Activated CD4-positive, alpha-beta memory T cell treated with anti-CD3 and anti-CD28 coated beads for 36 hours (primary cell): ENCODE results near the gene C1QTNF1. TPM values are rescaled to one million over a fixed set of nuclear protein-coding genes. Genes with fewer than 3 reads are reported as not detected.
"Not testable (repeated sequence)": the region's sequence is repeated elsewhere in the genome, so short reads cannot be mapped to it uniquely, and the experiment has no call there.

Experiments
- CTCF ChIA-PET: fragments of 350-600 bp; sonication (Branson Sonifier 250); formaldehyde crosslinking; loops from one replicate; lab custom pipeline; 2021; ENCODE audit warnings: antibody characterized with exemption, inconsistent platforms; lab: Charles Lee
- POLR2A ChIA-PET: fragments of 350-600 bp; sonication (Branson Sonifier 250); formaldehyde crosslinking; loops from one replicate; lab custom pipeline; 2021; ENCODE audit warnings: antibody characterized with exemption; lab: Charles Lee
- DNase-seq: peaks from one replicate; pipeline ENCODE4 v3.0.0-alpha.2; 2020
- H3K27ac Mint-ChIP-seq: one replicate; pipeline ENCODE4 v1.8.0; 2021; ENCODE audit warnings: mixed read lengths
- H3K27me3 Mint-ChIP-seq: one replicate; pipeline ENCODE4 v1.8.0; 2021; ENCODE audit warnings: mixed read lengths
- H3K36me3 Mint-ChIP-seq: one replicate; pipeline ENCODE4 v1.8.0; 2021; ENCODE audit warnings: mixed read lengths
- H3K4me1 Mint-ChIP-seq: one replicate; pipeline ENCODE4 v1.8.0; 2021; ENCODE audit warnings: low read depth, mixed read lengths
- H3K4me3 Mint-ChIP-seq: one replicate; pipeline ENCODE4 v1.8.0; 2021; ENCODE audit warnings: mild to moderate bottlenecking, mixed read lengths
- H3K9me3 Mint-ChIP-seq: one replicate; pipeline ENCODE4 v1.8.0; 2021; ENCODE audit warnings: mixed read lengths
- intact Hi-C: fragments of 100-400 bp; cut with micrococcal nuclease; formaldehyde crosslinking; loops from one replicate; pipeline ENCODE4 v1.15.1; 2023
- total RNA-seq, 2 experiments: library from RNA; stranded (reverse); gene quantifications; one replicate each; pipeline ENCODE4 v1.2.3, GENCODE V29; 2021

Gene C1QTNF1
- total RNA-seq, 2 experiments from 2014 or later = 0.31 to 0.38 TPM

DNA sequence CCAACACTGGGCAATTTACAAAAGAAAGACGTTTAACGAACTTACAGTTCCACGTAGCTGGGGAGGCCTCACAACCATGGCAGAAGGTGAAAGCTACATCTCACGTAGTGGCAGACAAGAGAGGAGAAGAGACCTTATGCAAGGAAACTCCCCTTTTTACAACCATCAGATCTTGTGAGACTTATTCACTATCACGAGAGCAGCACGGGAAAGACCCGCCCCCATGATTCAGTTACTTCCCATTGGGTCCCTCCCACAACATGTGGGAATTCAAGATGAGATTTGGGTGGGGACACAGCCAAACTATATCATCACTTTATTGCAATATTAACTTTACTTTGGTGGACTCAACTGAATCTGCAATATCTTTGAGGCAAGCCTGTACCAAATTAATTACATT is 38.7 kb downstream of the C1QTNF1 start:
- no peak overlapping the region for H3K27ac Mint-ChIP-seq

DNA sequence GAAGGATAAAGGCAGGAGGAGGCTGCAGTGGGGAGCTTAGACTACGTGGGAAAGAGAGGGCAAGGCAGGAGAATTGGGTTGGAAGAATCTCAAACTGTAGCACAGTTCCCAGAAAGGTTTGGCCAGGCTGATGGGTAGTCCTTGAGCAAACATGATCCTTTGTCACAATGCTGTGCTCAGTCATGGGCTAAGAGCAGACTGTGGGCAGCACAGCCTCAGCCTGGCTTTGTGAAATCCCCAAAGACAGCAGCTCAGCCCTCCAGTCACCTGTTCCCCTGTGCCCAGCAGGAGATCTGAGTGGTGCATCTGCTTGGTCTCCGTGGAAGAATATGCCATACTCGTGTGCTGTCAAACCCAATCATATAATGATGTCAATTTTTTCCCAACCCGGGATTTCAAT is 40.1 kb downstream of the C1QTNF1 start:
- CTCF ChIA-PET = interaction anchor here (1.3 to 2.3 kb wide), 4 partner anchors 10 to 328 kb away, joined by 8 to 29 read pairs (median 14); partner anchors contain the start of gene ENGASE
- no peak overlapping the region for H3K4me3 Mint-ChIP-seq

More for the DNA sequence above, 38.7 kb downstream of the C1QTNF1 start:
- DNase-seq = no peak
- H3K27me3 Mint-ChIP-seq = peaks cover 11% of the 10 kb centered on the region
- H3K9me3 Mint-ChIP-seq = peaks cover 5% of the 10 kb centered on the region
- peaks cover 2% of the 10 kb centered on the region for H3K36me3 Mint-ChIP-seq
- peaks cover 4% of the 10 kb centered on the region for H3K4me1 Mint-ChIP-seq
- intact Hi-C loops = no loop called here
- ChIA-PET CTCF (interaction anchor here (1.6 to 1.7 kb wide), 3 partner anchors 17 to 331 kb away, joined by 3 to 6 read pairs (median 5); no protein-coding TSS in a partner anchor), POLR2A (no interaction called here)
- H3K4me3 Mint-ChIP-seq = no peak overlapping the region

GRCh38 chr17:79065105-79065670 is 41.2 kb downstream of the C1QTNF1 start:
- ChIA-PET CTCF (interaction anchor here (0.7 to 2.3 kb wide), 11 partner anchors 9 to 335 kb away, joined by 3 to 29 read pairs (median 6); partner anchors contain the start of gene ENGASE), POLR2A (interaction anchor here (1.4 kb wide), 1 partner anchor 9 kb away, joined by 4 read pairs; the partner anchor contains the start of gene ENGASE)
- DNase-seq = peak; percentile 78
- H3K27ac Mint-ChIP-seq = no peak overlapping the region
- intact Hi-C loops = loop anchor here (1.0 kb wide), 2 partner anchors 17 to 326 kb away; no protein-coding TSS in a partner anchor
- peak overlapping the region; percentile 51 for H3K4me3 Mint-ChIP-seq
- H3K36me3 Mint-ChIP-seq = no peaks in the 10 kb centered on the region
- H3K4me1 Mint-ChIP-seq = peaks cover 4% of the 10 kb centered on the region
- no peaks in the 10 kb centered on the region for H3K9me3 Mint-ChIP-seq
- H3K27me3 Mint-ChIP-seq = peaks cover 2% of the 10 kb centered on the region

More for the DNA sequence above, 40.1 kb downstream of the C1QTNF1 start:
- Mint-ChIP-seq H3K27ac (no peak overlapping the region), H3K9me3 (no peaks in the 10 kb centered on the region), H3K36me3 (no peaks in the 10 kb centered on the region), H3K27me3 (peaks cover 3% of the 10 kb centered on the region), H3K4me1 (peaks cover 4% of the 10 kb centered on the region)
- DNase-seq = no peak
- POLR2A ChIA-PET = no interaction called here
- intact Hi-C loops = no loop called here

- Mint-ChIP-seq H3K4me3 (no peak overlapping the region), H3K9me3 (no peaks in the 10 kb centered on the region), H3K4me1 (peaks cover 4% of the 10 kb centered on the region)
Observed at GRCh38 chr17:79066963-79067362, 43.0 kb downstream of the C1QTNF1 start.

GRCh38 chr17:79070266-79070880 is 46.4 kb downstream of the C1QTNF1 start:
- intact Hi-C loops = no loop called here
- no peak overlapping the region for H3K4me3 Mint-ChIP-seq
- H3K9me3 Mint-ChIP-seq = no peaks in the 10 kb centered on the region
- peaks cover 5% of the 10 kb centered on the region for H3K4me1 Mint-ChIP-seq
- no peak overlapping the region for H3K27ac Mint-ChIP-seq
- DNase-seq = no peak
- ChIA-PET CTCF (interaction anchor here (1.4 kb wide), 1 partner anchor 17 kb away, joined by 5 read pairs; no protein-coding TSS in a partner anchor), POLR2A (no interaction called here)
- no peaks in the 10 kb centered on the region for H3K27me3 Mint-ChIP-seq
- H3K36me3 Mint-ChIP-seq = no peaks in the 10 kb centered on the region

More at GRCh38 chr17:79066963-79067362, 43.0 kb downstream of the C1QTNF1 start:
- intact Hi-C loops = loop anchor here (1.0 kb wide), 1 partner anchor 46 kb away; no protein-coding TSS in a partner anchor
- DNase-seq = no peak
- no peaks in the 10 kb centered on the region for H3K27me3 Mint-ChIP-seq
- POLR2A ChIA-PET = no interaction called here
- H3K27ac Mint-ChIP-seq = no peak overlapping the region
- H3K36me3 Mint-ChIP-seq = no peaks in the 10 kb centered on the region
- CTCF ChIA-PET = interaction anchor here (1.0 to 2.9 kb wide), 5 partner anchors 15 to 325 kb away, joined by 4 to 21 read pairs (median 8); no protein-coding TSS in a partner anchor

DNA sequence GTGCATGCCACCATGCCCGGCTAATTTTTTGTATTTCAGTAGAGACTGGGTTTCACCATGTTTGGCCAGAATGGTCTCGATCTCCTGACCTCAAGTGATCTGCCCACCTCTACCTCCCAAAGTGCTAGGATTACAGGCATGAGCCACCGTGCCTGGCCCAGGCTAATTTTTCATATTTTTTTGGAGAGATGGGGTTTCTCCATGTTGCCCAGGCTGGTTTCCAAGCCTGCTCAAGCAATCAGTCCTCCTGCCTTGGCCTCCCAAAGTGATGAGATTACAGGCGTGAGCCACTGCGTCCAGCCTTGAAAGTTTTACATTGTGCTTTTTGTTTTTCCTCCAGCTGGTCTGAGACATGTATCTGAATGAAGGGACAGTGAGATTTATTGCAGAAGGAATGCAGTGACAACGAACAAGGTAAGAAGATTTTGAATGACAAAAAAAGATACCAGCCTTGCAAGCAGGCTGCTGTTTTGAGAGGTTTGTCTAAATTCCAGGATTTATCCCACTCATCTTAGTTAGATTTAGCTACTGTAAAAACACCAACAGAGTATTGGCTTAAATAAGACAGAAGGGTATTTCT is 47.3 kb downstream of the C1QTNF1 start:
- H3K9me3 Mint-ChIP-seq = no peaks in the 10 kb centered on the region
- no peaks in the 10 kb centered on the region for H3K36me3 Mint-ChIP-seq
- no peak for DNase-seq
- intact Hi-C loops = no loop called here
- H3K27me3 Mint-ChIP-seq = no peaks in the 10 kb centered on the region
- H3K4me3 Mint-ChIP-seq = no peak overlapping the region
- H3K27ac Mint-ChIP-seq = no peak overlapping the region
- peaks cover 13% of the 10 kb centered on the region for H3K4me1 Mint-ChIP-seq
- ChIA-PET CTCF (interaction anchor here (0.6 to 1.4 kb wide), 2 partner anchors 16 to 125 kb away, joined by 3 to 5 read pairs; no protein-coding TSS in a partner anchor), POLR2A (no interaction called here)

GRCh38 chr17:79072544-79072943 is 48.6 kb downstream of the C1QTNF1 start:
- H3K27me3 Mint-ChIP-seq = no peaks in the 10 kb centered on the region
- no peaks in the 10 kb centered on the region for H3K36me3 Mint-ChIP-seq
- H3K4me1 Mint-ChIP-seq = peaks cover 13% of the 10 kb centered on the region
- no peaks in the 10 kb centered on the region for H3K9me3 Mint-ChIP-seq
- CTCF ChIA-PET = interaction anchor here (1.1 to 2.0 kb wide), 4 partner anchors 10 to 328 kb away, joined by 3 to 10 read pairs (median 3); no protein-coding TSS in a partner anchor
- no peak overlapping the region for H3K4me3 Mint-ChIP-seq
- H3K27ac Mint-ChIP-seq = no peak overlapping the region
- intact Hi-C loops = no loop called here
- DNase-seq = no peak
- POLR2A ChIA-PET = no interaction called here

DNA sequence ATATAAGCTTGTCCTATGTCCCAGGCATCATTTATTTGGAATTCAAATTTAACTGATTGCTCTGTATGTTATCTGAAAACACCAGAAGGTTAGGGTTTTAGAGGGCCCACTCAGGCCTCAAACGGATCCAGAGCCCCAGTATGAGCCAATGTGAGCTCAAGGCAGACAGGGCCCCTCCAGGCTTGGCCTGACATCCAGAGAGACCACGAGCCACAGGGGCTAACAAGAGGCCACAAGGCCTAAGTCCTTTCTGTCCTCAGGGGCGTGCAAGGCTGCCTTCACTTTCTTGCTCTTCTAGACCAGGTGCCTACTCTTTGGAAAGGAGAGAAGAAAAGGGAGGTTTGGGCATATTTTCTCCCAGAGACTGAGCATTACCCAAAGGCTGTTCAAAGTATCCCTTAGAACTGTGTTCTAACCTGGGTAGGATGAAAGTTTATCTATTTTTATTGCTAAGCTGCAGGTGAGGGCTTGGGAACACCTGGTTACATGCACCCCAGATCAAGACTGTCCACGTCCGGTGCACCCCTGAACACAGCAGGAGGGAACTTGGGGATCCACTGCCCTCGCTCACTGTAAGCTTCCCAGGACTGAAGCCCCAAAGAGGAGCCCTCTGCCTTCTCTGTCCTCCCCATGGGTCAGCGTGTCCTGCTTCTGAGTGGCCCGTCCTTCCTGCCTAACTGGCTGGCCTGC is 49.2 kb downstream of the C1QTNF1 start:
- H3K27me3 Mint-ChIP-seq = no peaks in the 10 kb centered on the region
- peaks cover 13% of the 10 kb centered on the region for H3K4me1 Mint-ChIP-seq
- H3K36me3 Mint-ChIP-seq = no peaks in the 10 kb centered on the region
- no peaks in the 10 kb centered on the region for H3K9me3 Mint-ChIP-seq
- intact Hi-C loops = no loop called here
- POLR2A ChIA-PET = no interaction called here
- no peak for DNase-seq
- H3K27ac Mint-ChIP-seq = no peak overlapping the region
- no peak overlapping the region for H3K4me3 Mint-ChIP-seq
- CTCF ChIA-PET = interaction anchor here (1.0 to 2.0 kb wide), 6 partner anchors 8 to 328 kb away, joined by 3 to 19 read pairs (median 4); no protein-coding TSS in a partner anchor

GRCh38 chr17:79073706-79074088 is 49.7 kb downstream of the C1QTNF1 start:
- H3K4me3 Mint-ChIP-seq = no peak overlapping the region

GRCh38 chr17:79074121-79074648 is 50.2 kb downstream of the C1QTNF1 start:
- ChIA-PET POLR2A (interaction anchor here (0.8 kb wide), 1 partner anchor 9 kb away, joined by 4 read pairs; no protein-coding TSS in a partner anchor), CTCF (interaction anchor here (0.8 to 2.0 kb wide), 6 partner anchors 8 to 318 kb away, joined by 3 to 19 read pairs (median 6); no protein-coding TSS in a partner anchor)
- H3K36me3 Mint-ChIP-seq, DNase-seq, H3K27me3 Mint-ChIP-seq, intact Hi-C loops, H3K27ac Mint-ChIP-seq, H3K9me3 Mint-ChIP-seq: not testable (repeated sequence)
- H3K4me1 Mint-ChIP-seq = peaks cover 13% of the 10 kb centered on the region
- H3K4me3 Mint-ChIP-seq = peak overlapping the region; percentile 69

More at GRCh38 chr17:79073706-79074088, 49.7 kb downstream of the C1QTNF1 start:
- peaks cover 13% of the 10 kb centered on the region for H3K4me1 Mint-ChIP-seq
- no peaks in the 10 kb centered on the region for H3K9me3 Mint-ChIP-seq
- ChIA-PET POLR2A (no interaction called here), CTCF (interaction anchor here (1.0 to 2.0 kb wide), 6 partner anchors 9 to 327 kb away, joined by 3 to 19 read pairs (median 4); no protein-coding TSS in a partner anchor)
- DNase-seq = no peak
- H3K36me3 Mint-ChIP-seq = no peaks in the 10 kb centered on the region
- H3K27me3 Mint-ChIP-seq = no peaks in the 10 kb centered on the region
- intact Hi-C loops = no loop called here
- H3K27ac Mint-ChIP-seq = no peak overlapping the region
